IMR-90 (cell line): ENCODE measurements around the gene PLAAT4. TPM values are rescaled to one million over a fixed set of nuclear protein-coding genes. Genes with fewer than 3 reads are reported as not detected.

Source experiments
- ATAC-seq: fragments of 200-7000 bp; cut with Tn5 transposase; 2 replicates; pipeline ENCODE4 v1.9.1; 2020; ENCODE audit warnings: low read depth, mild to moderate bottlenecking, moderate library complexity
- BruUV-seq: library from RNA; stranded (reverse); fragments of 400-500 nt; replicated peaks from 2 replicates; lab custom pipeline; 2021; lab: Mats Ljungman, UMichigan
- CTCF ChIA-PET: fragments of 300-600 bp; formaldehyde crosslinking; extraction: SDS; loops from one replicate; lab custom pipeline; 2021; ENCODE audit warnings: antibody characterized with exemption; lab: Yijun Ruan, JAX
- POLR2A ChIA-PET: fragments of 300-600 bp; sonication (Branson Sonifier 250); formaldehyde crosslinking; loops from one replicate; lab custom pipeline; 2022; ENCODE audit warnings: antibody characterized with exemption; ENCODE audit not compliant: unreplicated experiment; lab: Charles Lee
- DNase-seq: peaks from one replicate; pipeline ENCODE4 v3.0.0; 2013
- H2AFZ ChIP-seq: replicated peaks from 2 replicates; pipeline ENCODE3; 2013; ENCODE audit warnings: low read length, mild to moderate bottlenecking; ENCODE audit not compliant: poor library complexity
- H2AK5ac ChIP-seq: 2 replicates; pipeline ENCODE4 v1.6.1; 2013; ENCODE audit warnings: low read depth, low read length, inconsistent platforms
- H2AK9ac ChIP-seq: replicated peaks from 2 replicates; pipeline ENCODE3; 2013; ENCODE audit warnings: mild to moderate bottlenecking, low read depth, low read length, moderate library complexity; ENCODE audit not compliant: poor library complexity
- H2BK120ac ChIP-seq: 2 replicates; pipeline ENCODE4 v1.6.1; 2013; ENCODE audit warnings: low read depth, low read length, inconsistent platforms
- H2BK15ac ChIP-seq: 3 replicates; pipeline ENCODE4 v1.6.1; 2013; ENCODE audit warnings: low read depth, low read length, inconsistent platforms
- H2BK20ac ChIP-seq: 2 replicates; pipeline ENCODE4 v1.6.1; 2013; ENCODE audit warnings: low read depth, mild to moderate bottlenecking, inconsistent platforms, low read length, moderate library complexity
- H2BK5ac ChIP-seq: 2 replicates; pipeline ENCODE4 v1.6.1; 2013; ENCODE audit warnings: mild to moderate bottlenecking, low read depth, low read length, inconsistent platforms; ENCODE audit not compliant: poor library complexity, severe bottlenecking
- H3K14ac ChIP-seq: replicated peaks from 2 replicates; pipeline ENCODE4 v1.6.1; 2013; ENCODE audit warnings: low read depth, low read length, inconsistent platforms
- H3K18ac ChIP-seq: 2 replicates; pipeline ENCODE4 v1.6.1; 2013; ENCODE audit warnings: low read depth, low read length, control low read depth
- H3K23ac ChIP-seq: 2 replicates; pipeline ENCODE4 v1.6.1; 2013; ENCODE audit warnings: low read depth, low read length, inconsistent platforms
- H3K27ac ChIP-seq: 2 replicates; pipeline ENCODE4 v1.5.1; 2013; ENCODE audit warnings: mild to moderate bottlenecking, control low read depth, low read length; ENCODE audit not compliant: insufficient read depth
- H3K27me3 ChIP-seq: 2 replicates; pipeline ENCODE4 v1.6.1; 2013; ENCODE audit warnings: low read length; ENCODE audit not compliant: control insufficient read depth, insufficient read depth
- H3K36me3 ChIP-seq: 2 replicates; pipeline ENCODE4 v1.6.1; 2013; ENCODE audit warnings: low read length, mixed read lengths; ENCODE audit not compliant: control insufficient read depth, insufficient read depth
- H3K4ac ChIP-seq: 2 replicates; pipeline ENCODE4 v1.6.1; 2013; ENCODE audit warnings: low read depth, low read length, inconsistent platforms
- H3K4me1 ChIP-seq: 2 replicates; pipeline ENCODE4 v1.6.1; 2013; ENCODE audit warnings: low read length, mixed read lengths; ENCODE audit not compliant: control insufficient read depth, insufficient read depth
- H3K4me2 ChIP-seq: 2 replicates; pipeline ENCODE4 v1.6.1; 2013; ENCODE audit warnings: low read depth, mild to moderate bottlenecking, control low read depth, low read length, moderate library complexity
- H3K4me3 ChIP-seq: 2 replicates; pipeline ENCODE4 v1.5.1; 2013; ENCODE audit warnings: low read depth, mild to moderate bottlenecking, control low read depth, low read length, moderate library complexity; ENCODE audit not compliant: insufficient read depth
- H3K56ac ChIP-seq: 2 replicates; pipeline ENCODE4 v1.6.1; 2013; ENCODE audit warnings: low read length, inconsistent platforms; ENCODE audit not compliant: insufficient read depth; ENCODE audit errors: extremely low read depth
- H3K79me1 ChIP-seq, 2 experiments: 2 replicates each; pipeline ENCODE4 v1.6.1; 2013; ENCODE audit warnings: low read length in 2 of 2, inconsistent platforms in 1 of 2, low read depth in 1 of 2
- H3K9ac ChIP-seq: 2 replicates; pipeline ENCODE4 v1.6.1; 2013; ENCODE audit warnings: low read depth, low read length, control low read depth
- H3K9me1 ChIP-seq: 2 replicates; pipeline ENCODE4 v1.6.1; 2013; ENCODE audit warnings: low read length, inconsistent platforms; ENCODE audit not compliant: insufficient read depth
- H3K9me3 ChIP-seq: 2 replicates; pipeline ENCODE4 v1.6.1; 2013; ENCODE audit warnings: low read length; ENCODE audit not compliant: control insufficient read depth, insufficient read depth
- H4K20me1 ChIP-seq: 2 replicates; pipeline ENCODE4 v1.6.1; 2013; ENCODE audit warnings: low read length, inconsistent platforms; ENCODE audit not compliant: insufficient read depth
- H4K5ac ChIP-seq: 2 replicates; pipeline ENCODE4 v1.6.1; 2013; ENCODE audit warnings: mild to moderate bottlenecking, low read depth, low read length, control low read depth
- H4K8ac ChIP-seq, 2 experiments: 2 replicates each; pipeline ENCODE4 v1.6.1; 2013; ENCODE audit warnings: low read depth in 2 of 2, low read length in 2 of 2, control low read depth in 1 of 2, inconsistent platforms in 1 of 2
- H4K91ac ChIP-seq: 2 replicates; pipeline ENCODE4 v1.6.1; 2013; ENCODE audit warnings: low read depth, low read length, inconsistent platforms; ENCODE audit not compliant: insufficient read depth
- BHLHE40 ChIP-seq: fragments of 150-350 bp; IDR thresholded peaks from 2 replicates; pipeline ENCODE4 v1.6.1; 2016; ENCODE audit warnings: mild to moderate bottlenecking, low read depth, low read length
- CEBPB ChIP-seq: IDR thresholded peaks from 2 replicates; pipeline ENCODE4 v1.6.1; 2012; ENCODE audit warnings: low read depth, low read length, improper control_type of control experiment
- CHD1 ChIP-seq: IDR thresholded peaks from 2 replicates; pipeline ENCODE4 v1.6.1; 2012; ENCODE audit warnings: low read depth, low read length, improper control_type of control experiment
- ELK1 ChIP-seq: fragments of 150-350 bp; IDR thresholded peaks from 2 replicates; pipeline ENCODE4 v1.6.1; 2016; ENCODE audit warnings: low read depth, mild to moderate bottlenecking, low read length, moderate library complexity, borderline replicate concordance
- FOS ChIP-seq: fragments of 150-350 bp; IDR thresholded peaks from 2 replicates; pipeline ENCODE4 v1.6.1; 2016; ENCODE audit warnings: low read depth, low read length
- MAFK ChIP-seq: IDR thresholded peaks from 2 replicates; pipeline ENCODE4 v1.6.1; 2012; ENCODE audit warnings: low read depth, low read length, improper control_type of control experiment
- MAZ ChIP-seq: IDR thresholded peaks from 2 replicates; pipeline ENCODE4 v1.6.1; 2012; ENCODE audit warnings: low read depth, mild to moderate bottlenecking, low read length, improper control_type of control experiment, moderate library complexity, borderline replicate concordance
- MXI1 ChIP-seq: IDR thresholded peaks from 2 replicates; pipeline ENCODE4 v1.6.1; 2012; ENCODE audit warnings: low read depth, mild to moderate bottlenecking, low read length, moderate library complexity, borderline replicate concordance
- NFE2L2 ChIP-seq: fragments of 150-350 bp; IDR thresholded peaks from 2 replicates; pipeline ENCODE4 v1.6.1; 2016; ENCODE audit warnings: low read depth, mild to moderate bottlenecking, low read length
- POLR2A ChIP-seq: IDR thresholded peaks from 2 replicates; pipeline ENCODE4 v1.6.1; 2012; ENCODE audit warnings: mild to moderate bottlenecking, low read depth, low read length
- RAD21 ChIP-seq: IDR thresholded peaks from 2 replicates; pipeline ENCODE4 v1.6.1; 2012; ENCODE audit warnings: low read length, improper control_type of control experiment
- RCOR1 ChIP-seq: IDR thresholded peaks from 2 replicates; pipeline ENCODE4 v1.6.1; 2012; ENCODE audit warnings: mild to moderate bottlenecking, low read length, improper control_type of control experiment; ENCODE audit not compliant: insufficient replicate concordance
- RFX5 ChIP-seq: IDR thresholded peaks from 2 replicates; pipeline ENCODE4 v1.8.0; 2012; ENCODE audit warnings: low read depth, mild to moderate bottlenecking, low read length, moderate library complexity
- SMC3 ChIP-seq: fragments of 150-350 bp; IDR thresholded peaks from 2 replicates; pipeline ENCODE4 v1.6.1; 2016; ENCODE audit warnings: low read depth, mild to moderate bottlenecking, antibody characterized with exemption, low read length, moderate library complexity
- USF2 ChIP-seq: fragments of 150-350 bp; IDR thresholded peaks from 2 replicates; pipeline ENCODE4 v1.6.1; 2017; ENCODE audit warnings: mild to moderate bottlenecking, antibody characterized with exemption, low read length, low read depth
- WGBS, 2 experiments: methylation state at CpG; one replicate each; pipeline versions ENCODE4 v1.1.5 to v1.1.7; 2013; ENCODE audit warnings: missing lambda C conversion rate in 2 of 2; ENCODE audit not compliant: insufficient read length in 1 of 2; ENCODE audit errors: extremely low coverage in 2 of 2; 5-methylcytosine and 5-hydroxymethylcytosine counted together
- dilution Hi-C: fragments of 300-500 bp; cut with HindIII; formaldehyde crosslinking; loops from one replicate; pipeline ENCODE4 v1.14.3; 2018; ENCODE audit warnings: low sequenced_read_pairs; ENCODE audit not compliant: unreplicated experiment
- in situ Hi-C: fragments of 300-500 bp; cut with MboI; formaldehyde crosslinking; loops from 3 replicates; pipeline ENCODE4 v1.14.3; 2019; ENCODE audit warnings: low sequenced_read_pairs, inconsistent platforms, mixed read lengths
- intact Hi-C: fragments of 100-400 bp; cut with micrococcal nuclease; formaldehyde crosslinking; loops from 2 replicates; pipeline ENCODE4 v1.10.0; 2022
- polyA plus RNA-seq, 3 experiments: library from polyadenylated mRNA; depleted of rRNA; stranded (reverse); fragments of >200 nt; gene quantifications; 2 replicates each; pipeline ENCODE4 v1.2.3, GENCODE V29; 2012; ENCODE audit warnings: low replicate concordance in 1 of 3
- total RNA-seq: library from RNA; depleted of rRNA; stranded (reverse); fragments of >200 nt; gene quantifications from 2 replicates; pipeline ENCODE4 v1.2.3, GENCODE V29; 2012
- TF ChIP-seq, protein P1 (sequence below): conservative IDR thresholded peaks from 2 replicates; pipeline ENCODE4 v1.5.1; 2012; ENCODE audit warnings: mild to moderate bottlenecking, low read depth, low read length, improper control_type of control experiment

The PLAAT4 gene
- total and polyA plus RNA-seq, 2 of the 4 experiments (the other 2 are of a cell fraction): 0.17 to 0.18 TPM

GRCh38 chr11:63557570-63557969 is 21.0 kb downstream of the PLAAT4 start:
- H3K18ac ChIP-seq: no peak overlapping the region
- H4K8ac ChIP-seq: no peak overlapping the region
- H2BK20ac ChIP-seq: no peak overlapping the region
- H2BK120ac ChIP-seq: no peak overlapping the region
- H3K4ac ChIP-seq: no peak overlapping the region
- H3K27ac ChIP-seq: no peak overlapping the region
- TF ChIP-seq RAD21 (no peak), USF2 (no peak), FOS (no peak), NFE2L2 (no peak), MAFK (no peak), CEBPB (no peak), CHD1 (no peak), ELK1 (no peak), MXI1 (no peak), RFX5 (no peak), SMC3 (no peak), POLR2A (no peak), RCOR1 (no peak), MAZ (no peak), BHLHE40 (no peak)
- TF ChIP-seq, protein P1, sequence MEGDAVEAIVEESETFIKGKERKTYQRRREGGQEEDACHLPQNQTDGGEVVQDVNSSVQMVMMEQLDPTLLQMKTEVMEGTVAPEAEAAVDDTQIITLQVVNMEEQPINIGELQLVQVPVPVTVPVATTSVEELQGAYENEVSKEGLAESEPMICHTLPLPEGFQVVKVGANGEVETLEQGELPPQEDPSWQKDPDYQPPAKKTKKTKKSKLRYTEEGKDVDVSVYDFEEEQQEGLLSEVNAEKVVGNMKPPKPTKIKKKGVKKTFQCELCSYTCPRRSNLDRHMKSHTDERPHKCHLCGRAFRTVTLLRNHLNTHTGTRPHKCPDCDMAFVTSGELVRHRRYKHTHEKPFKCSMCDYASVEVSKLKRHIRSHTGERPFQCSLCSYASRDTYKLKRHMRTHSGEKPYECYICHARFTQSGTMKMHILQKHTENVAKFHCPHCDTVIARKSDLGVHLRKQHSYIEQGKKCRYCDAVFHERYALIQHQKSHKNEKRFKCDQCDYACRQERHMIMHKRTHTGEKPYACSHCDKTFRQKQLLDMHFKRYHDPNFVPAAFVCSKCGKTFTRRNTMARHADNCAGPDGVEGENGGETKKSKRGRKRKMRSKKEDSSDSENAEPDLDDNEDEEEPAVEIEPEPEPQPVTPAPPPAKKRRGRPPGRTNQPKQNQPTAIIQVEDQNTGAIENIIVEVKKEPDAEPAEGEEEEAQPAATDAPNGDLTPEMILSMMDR: no peak
- intact Hi-C loops (no loop called here), dilution Hi-C loops (no loop called here), in situ Hi-C loops (no loop called here)
- H4K91ac ChIP-seq: no peak overlapping the region
- no peak overlapping the region for H3K4me3 ChIP-seq
- no peak overlapping the region for H2BK5ac ChIP-seq
- no peaks in the 10 kb centered on the region for H3K4me1 ChIP-seq
- WGBS, 2 experiments: 20% methylated on average over 1 of the region's 7 CpGs; no CpG with 5 or more reads in 1 of the 2 experiments
- ChIA-PET POLR2A (no interaction called here), CTCF (no interaction called here)
- H3K9me1 ChIP-seq: no peaks in the 10 kb centered on the region
- no peak overlapping the region for H2AK5ac ChIP-seq
- no peak overlapping the region for H3K9ac ChIP-seq
- DNase-seq: no peak
- no peak overlapping the region for H3K56ac ChIP-seq
- BruUV-seq: no TSS peak
- H3K36me3 ChIP-seq: no peaks in the 10 kb centered on the region
- H2AFZ ChIP-seq: no peak overlapping the region
- ATAC-seq: no peak
- H2BK15ac ChIP-seq: no peak overlapping the region
- H3K23ac ChIP-seq: no peak overlapping the region
- no peak overlapping the region for H3K14ac ChIP-seq
- peaks cover 43% of the 10 kb centered on the region for H3K27me3 ChIP-seq
- H3K79me1 ChIP-seq: no peaks in the 10 kb centered on the region
- no peak overlapping the region for H3K4me2 ChIP-seq
- H4K5ac ChIP-seq: no peak overlapping the region
- H2AK9ac ChIP-seq: no peak overlapping the region
- H3K9me3 ChIP-seq: no peaks in the 10 kb centered on the region
- no peaks in the 10 kb centered on the region for H4K20me1 ChIP-seq
